LNCaP clone FGC (cell line): ENCODE measurements around the gene NRIP3.
"Not testable (repeated sequence)": the region's sequence is repeated elsewhere in the genome, so short reads cannot be mapped to it uniquely, and the experiment has no call there.

Experiments used
- DNase-seq: peaks from one replicate; pipeline ENCODE4 v3.0.0-alpha.2; 2011; ENCODE audit warnings: low read depth
- H3K4me3 ChIP-seq: 2 replicates; pipeline ENCODE4 v1.5.1; 2011; ENCODE audit warnings: mild to moderate bottlenecking, low read depth, low read length, control low read depth
- TF ChIP-seq, protein P1 (sequence below): IDR thresholded peaks from 2 replicates; pipeline ENCODE4 v1.5.1; 2012; ENCODE audit warnings: mild to moderate bottlenecking; ENCODE audit not compliant: control insufficient read depth, insufficient read depth; ENCODE audit errors: extremely low read depth

Gene NRIP3

DNA sequence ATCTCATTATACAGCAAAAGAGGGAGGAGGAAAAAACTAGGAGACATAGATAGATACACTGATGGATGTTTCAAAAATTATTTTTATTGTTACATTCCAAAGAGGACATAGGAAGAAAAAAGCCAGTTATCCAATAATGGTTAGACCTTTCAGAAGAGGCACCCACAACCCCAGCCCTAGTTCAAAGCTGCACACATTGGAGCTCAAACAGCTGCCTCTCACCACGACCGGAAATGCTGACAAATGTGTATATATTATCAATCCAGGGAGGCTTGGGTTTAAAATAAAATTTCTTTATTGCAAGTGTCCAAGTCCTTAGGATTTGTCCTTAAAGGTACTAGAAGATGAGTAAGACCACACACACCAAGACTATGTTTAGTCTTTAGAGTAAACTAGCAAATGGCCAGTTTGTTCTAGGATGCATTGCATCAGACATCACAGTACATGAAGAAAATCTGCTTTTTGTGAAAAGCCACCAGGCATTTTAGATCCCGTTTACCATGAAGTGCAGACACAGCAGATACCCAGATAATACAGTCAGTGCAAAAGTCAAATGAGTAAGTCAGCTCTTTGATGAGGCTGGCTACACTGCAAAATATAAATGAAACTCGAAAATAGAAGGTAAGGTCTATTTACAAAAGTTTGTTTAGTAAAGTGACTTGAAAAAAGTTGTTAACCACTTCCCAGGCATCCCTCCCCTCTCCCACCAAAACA, 56.4 kb downstream of the NRIP3 start:
- no peak for DNase-seq
- TF ChIP-seq, protein P1, sequence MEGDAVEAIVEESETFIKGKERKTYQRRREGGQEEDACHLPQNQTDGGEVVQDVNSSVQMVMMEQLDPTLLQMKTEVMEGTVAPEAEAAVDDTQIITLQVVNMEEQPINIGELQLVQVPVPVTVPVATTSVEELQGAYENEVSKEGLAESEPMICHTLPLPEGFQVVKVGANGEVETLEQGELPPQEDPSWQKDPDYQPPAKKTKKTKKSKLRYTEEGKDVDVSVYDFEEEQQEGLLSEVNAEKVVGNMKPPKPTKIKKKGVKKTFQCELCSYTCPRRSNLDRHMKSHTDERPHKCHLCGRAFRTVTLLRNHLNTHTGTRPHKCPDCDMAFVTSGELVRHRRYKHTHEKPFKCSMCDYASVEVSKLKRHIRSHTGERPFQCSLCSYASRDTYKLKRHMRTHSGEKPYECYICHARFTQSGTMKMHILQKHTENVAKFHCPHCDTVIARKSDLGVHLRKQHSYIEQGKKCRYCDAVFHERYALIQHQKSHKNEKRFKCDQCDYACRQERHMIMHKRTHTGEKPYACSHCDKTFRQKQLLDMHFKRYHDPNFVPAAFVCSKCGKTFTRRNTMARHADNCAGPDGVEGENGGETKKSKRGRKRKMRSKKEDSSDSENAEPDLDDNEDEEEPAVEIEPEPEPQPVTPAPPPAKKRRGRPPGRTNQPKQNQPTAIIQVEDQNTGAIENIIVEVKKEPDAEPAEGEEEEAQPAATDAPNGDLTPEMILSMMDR, result no peak
- no peak overlapping the region for H3K4me3 ChIP-seq

DNA sequence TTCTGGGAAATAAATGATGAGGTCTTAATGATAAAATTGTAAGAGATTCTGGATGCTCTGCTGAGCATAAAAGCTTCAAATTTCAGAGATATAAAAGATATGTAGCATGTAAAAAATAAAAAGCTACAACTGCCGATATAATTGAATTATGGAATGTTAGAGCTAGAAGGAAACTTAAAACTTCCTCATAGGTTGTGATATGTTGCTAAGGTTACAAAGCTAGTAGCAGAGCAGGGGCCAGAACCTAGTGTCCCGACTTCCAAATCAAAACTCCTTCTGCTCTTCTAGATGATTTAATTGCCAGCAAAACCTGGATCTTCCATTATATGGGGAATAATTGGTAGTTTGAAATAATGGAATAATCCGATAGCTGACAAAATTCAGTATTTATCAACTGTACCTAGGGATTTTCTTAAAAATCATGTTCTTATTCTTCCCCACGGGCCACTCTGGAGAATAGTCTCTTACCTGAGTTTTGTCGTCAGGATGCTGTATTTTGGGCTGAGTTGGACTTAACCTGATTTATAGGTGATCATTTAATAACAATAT, 61.2 kb downstream of the NRIP3 start, which contains the start of gene ASCL3:
TSS of gene ASCL3 (minus strand) at position 499 of the 549 bp plus-strand sequence. CDS start 4,855 bp downstream, outside the sequence.
- H3K4me3 ChIP-seq, result no peak within 1 kb of the TSS
- TF ChIP-seq, protein P1, result no peak
- DNase-seq, result no peak

DNA sequence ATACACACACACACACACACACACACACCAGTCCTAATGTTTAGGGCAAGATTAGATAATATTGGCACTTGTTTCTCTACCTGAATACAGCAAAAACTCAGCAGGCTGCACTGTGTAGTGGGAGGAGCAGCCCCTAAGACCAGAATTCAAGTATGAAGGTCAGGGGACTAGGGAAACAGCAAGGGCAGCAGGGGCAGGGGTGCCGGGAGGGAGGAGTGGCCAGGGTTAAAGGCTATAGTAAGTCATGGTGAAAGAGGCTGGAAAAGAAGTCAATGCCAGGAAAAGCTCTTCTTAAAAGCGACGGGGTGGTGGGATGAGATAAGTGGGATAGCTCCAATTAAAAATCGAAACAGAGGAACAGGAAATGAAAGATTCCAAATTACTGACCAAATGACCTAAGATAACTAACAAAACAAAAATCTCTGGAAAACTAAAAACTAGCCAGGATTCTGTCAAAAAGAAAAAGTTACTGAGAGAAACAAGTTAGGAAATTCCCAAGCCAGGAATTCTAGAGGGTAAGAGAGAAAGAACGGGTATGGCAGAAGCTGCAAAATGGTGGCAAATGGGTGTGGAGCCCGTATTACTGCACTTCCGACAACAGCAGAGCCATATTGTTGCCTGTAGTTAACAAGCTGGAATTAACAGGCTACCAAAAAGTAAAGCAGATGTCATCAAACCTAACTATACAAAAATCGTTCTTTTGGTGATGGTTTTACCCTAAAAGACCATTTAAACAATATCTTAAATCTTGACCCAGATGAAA, 62.3 kb downstream of the NRIP3 start:
- H3K4me3 ChIP-seq, result no peak overlapping the region
- no peak for DNase-seq
- TF ChIP-seq, protein P1, result no peak

DNA sequence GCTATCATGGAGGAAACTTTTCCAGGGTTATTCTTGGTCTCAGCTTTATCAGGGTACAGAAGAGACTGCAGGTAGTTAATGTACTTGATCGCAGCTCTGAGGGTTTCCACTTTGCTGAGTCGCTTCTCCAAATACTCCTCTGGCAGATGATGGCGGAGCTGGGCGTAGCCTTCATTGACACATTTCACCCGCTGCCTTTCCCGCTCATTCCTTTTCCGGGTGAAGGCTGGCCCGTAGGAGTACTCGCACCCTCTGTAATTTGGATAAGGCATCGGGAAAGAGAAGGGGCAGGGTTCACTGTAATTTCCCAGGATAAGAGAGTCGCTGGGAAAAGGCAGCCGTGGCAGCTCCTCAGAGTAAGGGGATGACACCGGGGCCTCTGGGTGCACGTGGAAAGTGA, 66.1 kb downstream of the NRIP3 start:
- TF ChIP-seq, protein P1, result no peak
- no peak for DNase-seq
- H3K4me3 ChIP-seq, result no peak overlapping the region

DNA sequence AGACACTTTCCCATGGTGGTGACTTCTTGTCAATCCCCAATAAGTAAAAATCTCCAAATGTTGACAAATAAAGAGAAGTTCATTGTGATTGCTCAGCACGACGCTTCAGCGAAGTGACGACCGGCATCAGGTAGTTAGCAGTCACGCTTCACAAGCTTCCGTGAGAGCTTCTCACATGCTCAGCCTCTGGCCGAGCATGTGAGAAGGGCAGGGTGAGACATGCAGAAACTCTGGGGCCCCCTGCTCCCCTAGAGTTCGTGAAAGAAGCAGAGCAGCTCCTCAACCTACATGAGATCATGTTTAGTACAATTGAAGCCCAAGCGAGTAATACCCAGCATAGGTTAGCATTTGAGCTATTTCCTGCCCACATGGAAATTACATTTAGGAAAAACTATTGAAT, 66.6 kb downstream of the NRIP3 start:
- DNase-seq, result no peak
- TF ChIP-seq, protein P1, result no peak

DNA sequence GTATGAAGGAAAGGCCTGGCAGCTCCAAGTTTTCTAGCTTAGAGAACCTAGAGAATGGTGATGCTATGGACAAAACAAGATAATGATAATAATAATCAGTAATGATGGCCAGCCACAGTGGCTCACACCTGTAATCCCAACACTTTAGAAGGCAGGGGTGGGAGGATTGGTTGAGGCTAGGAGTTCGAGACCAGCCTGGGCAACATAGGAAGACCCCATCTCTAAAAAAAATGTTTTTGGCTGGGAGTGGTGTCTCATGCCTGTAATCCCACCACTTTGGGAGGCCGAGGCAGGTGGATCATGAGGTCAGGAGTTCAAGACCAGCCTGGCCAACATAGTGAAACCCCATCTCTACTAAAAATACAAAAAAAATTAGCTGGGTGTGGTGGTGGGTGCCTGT, 68.0 kb downstream of the NRIP3 start:
- DNase-seq, H3K4me3 ChIP-seq: not testable (repeated sequence)

More for the DNA sequence above, 66.6 kb downstream of the NRIP3 start:
- no peak overlapping the region for H3K4me3 ChIP-seq

DNA sequence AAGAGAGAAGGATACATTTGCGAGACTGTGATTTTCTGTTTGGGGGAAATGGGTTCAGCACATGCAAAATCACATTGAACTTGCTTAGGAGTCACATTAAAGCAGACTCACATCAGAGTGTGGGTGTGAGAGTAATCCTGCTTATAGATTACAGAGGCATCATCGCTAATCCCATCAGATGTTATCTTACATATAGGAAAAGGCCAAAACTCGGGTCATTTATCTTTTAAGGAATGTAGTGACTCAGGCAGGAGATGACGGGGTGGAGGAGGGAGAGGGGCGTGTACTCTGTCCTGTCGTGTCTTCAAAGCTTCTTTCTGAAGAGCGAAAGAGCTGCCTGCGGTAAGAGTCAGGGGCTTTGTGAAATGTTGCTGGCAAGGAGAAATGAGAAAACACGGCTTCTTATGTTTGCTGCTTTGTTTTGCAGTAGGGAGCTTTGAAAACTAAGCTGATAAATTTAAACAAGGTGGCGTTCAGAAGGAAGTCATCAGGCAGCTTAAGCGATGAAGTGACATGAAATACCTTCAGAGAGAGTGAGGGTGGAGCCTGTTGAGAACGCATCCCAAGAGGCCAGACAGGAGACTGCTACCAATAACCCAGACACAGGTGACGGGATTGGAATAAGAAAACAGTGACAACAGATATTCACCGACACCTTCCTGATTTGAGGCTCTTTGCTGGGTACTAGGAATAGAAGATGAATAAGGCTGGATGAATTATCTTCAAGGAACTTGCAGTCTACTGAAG, 68.9 kb downstream of the NRIP3 start:
- DNase-seq, result no peak
- TF ChIP-seq, protein P1, result no peak
- H3K4me3 ChIP-seq, result no peak overlapping the region
